ENCODE data around the gene ZPBP2. TPM values are rescaled to one million over a fixed set of nuclear protein-coding genes. Genes with fewer than 3 reads are reported as not detected.

ZPBP2 gene, protein sequence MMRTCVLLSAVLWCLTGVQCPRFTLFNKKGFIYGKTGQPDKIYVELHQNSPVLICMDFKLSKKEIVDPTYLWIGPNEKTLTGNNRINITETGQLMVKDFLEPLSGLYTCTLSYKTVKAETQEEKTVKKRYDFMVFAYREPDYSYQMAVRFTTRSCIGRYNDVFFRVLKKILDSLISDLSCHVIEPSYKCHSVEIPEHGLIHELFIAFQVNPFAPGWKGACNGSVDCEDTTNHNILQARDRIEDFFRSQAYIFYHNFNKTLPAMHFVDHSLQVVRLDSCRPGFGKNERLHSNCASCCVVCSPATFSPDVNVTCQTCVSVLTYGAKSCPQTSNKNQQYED
- total RNA-seq = not detected in 2 replicates

DNA sequence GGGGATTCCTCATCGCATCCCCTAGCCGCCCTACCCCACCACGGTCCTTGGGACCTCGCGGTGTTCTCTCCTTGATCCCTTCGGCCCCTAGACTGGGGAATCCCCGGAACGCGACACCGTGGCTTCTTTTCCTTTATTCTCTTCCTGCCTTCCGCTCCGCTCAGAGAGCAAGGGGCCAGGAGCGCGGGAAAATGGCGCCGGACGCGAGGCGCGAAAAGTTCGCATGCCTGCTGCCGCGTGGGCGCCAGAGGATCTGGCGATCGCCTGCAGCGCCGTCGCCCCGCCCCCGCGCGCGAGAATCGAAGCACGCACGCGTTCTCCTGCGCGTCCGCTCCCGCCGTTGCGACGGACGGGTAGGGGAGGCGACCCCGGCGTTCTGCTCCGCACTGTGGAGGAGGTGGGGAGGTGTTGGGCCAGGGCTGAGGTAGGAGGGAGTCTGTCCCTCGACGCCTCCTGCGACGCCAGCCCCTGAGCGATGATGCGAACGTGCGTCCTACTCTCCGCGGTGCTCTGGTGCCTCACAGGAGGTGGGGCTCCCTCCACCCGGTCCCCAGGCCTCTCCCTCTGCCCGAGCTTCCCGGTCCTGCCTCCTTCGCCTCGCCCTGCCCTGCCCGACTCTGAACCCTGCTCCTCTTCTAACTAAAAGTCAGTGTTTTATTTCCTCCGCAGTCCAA lies at the start of gene ZPBP2:
Gene ZPBP2 (plus strand): TSS at position 323 of the 674 bp plus-strand sequence. CDS start 153 bp downstream, at position 476.

DNA sequence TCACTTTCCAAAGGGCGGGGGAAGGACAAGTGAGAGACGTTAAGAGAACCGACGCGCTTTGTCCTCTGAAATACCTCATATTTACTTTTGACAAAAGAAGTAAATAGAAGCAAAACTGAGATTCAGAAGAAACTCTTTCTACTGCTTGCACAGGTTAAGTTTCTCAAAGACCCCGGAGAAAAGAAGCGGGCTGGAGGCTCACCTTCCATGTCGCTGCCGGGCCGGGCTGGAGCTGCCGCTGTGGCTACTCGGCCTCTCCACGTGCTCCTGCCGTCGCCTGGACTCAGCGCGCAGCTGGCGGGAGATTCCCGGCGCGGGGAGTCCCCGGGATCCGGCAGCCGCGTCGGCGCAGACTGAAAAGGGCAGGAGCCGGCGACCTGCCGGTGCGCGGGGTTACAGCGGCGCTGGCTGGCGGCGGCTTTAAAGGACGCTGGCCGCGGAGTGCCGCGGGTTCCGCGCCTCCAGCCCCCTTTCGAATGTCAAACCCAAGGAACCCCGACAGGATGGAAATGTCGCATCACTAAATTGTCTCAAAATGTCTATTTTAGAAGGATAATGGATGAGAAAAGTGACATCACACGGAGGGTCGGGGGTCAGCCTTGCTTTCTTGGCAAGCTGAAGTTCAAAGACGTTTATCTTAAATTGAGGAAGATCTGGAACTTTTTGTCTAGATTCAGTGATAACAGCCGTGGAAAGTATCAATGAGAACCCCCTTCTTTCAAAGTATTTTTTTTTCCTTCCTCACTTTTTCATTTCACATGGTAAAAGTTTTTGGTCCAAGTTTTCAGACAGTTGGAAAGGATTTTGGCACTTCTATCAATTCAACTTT lies 3.9 kb upstream of the ZPBP2 start, which contains the start of gene IKZF3:
Gene IKZF3 (minus strand): TSS at position 395 of the 829 bp plus-strand sequence. CDS start 186 bp downstream, at position 209.

Small RNAs within 50 kb of the gene (small RNA-seq; reads per million reads assigned to genes)
- gene AC090844.1 = not detected

Other genes with a start within 250 kb of the ZPBP2 start
- gene PPP1R1B, start 241.2 kb upstream of the ZPBP2 start, total RNA-seq = not detected in 2 replicates
- gene STARD3, start 231.1 kb upstream of the ZPBP2 start, total RNA-seq = 31.7 and 45.7 TPM in 2 replicates
- 0.65 and 0.67 TPM in 2 replicates for gene TCAP, start 202.9 kb upstream of the ZPBP2 start, total RNA-seq
- gene PNMT, start 199.7 kb upstream of the ZPBP2 start, total RNA-seq = not detected in 2 replicates
- 3.6 and 4.9 TPM in 2 replicates for gene PGAP3, start 180.1 kb upstream of the ZPBP2 start, total RNA-seq
- gene ERBB2, start 168.1 kb upstream of the ZPBP2 start, total RNA-seq = 2.8 and 5.6 TPM in 2 replicates
- 19.9 and 20.3 TPM in 2 replicates for gene MIEN1, start 137.7 kb upstream of the ZPBP2 start, total RNA-seq
- not detected in 2 replicates for gene GRB7, start 130.3 kb upstream of the ZPBP2 start, total RNA-seq
- not detected in 2 replicates for gene IKZF3, start 3.9 kb upstream of the ZPBP2 start, total RNA-seq
- gene GSDMB, start 50.4 kb downstream of the ZPBP2 start, total RNA-seq = 3.9 and 4.9 TPM in 2 replicates
- 20.9 and 34.9 TPM in 2 replicates for gene ORMDL3, start 59.4 kb downstream of the ZPBP2 start, total RNA-seq
- not detected in 2 replicates for gene LRRC3C, start 59.5 kb downstream of the ZPBP2 start, total RNA-seq
- not detected in 2 replicates for gene GSDMA, start 94.8 kb downstream of the ZPBP2 start, total RNA-seq
- 155 and 179 TPM in 2 replicates for gene PSMD3, start 112.6 kb downstream of the ZPBP2 start, total RNA-seq
- gene CSF3, start 147.2 kb downstream of the ZPBP2 start, total RNA-seq = 1.6 and 5.0 TPM in 2 replicates
- gene MED24, start 186.2 kb downstream of the ZPBP2 start, total RNA-seq = 85.9 and 101 TPM in 2 replicates
- gene THRA, start 194.8 kb downstream of the ZPBP2 start, total RNA-seq = 22.9 and 24.5 TPM in 2 replicates
- gene NR1D1, start 232.4 kb downstream of the ZPBP2 start, total RNA-seq = 2.3 and 2.9 TPM in 2 replicates

Data from vein endothelial cell (primary cell).